GM08714 (cell line): ENCODE data around the gene ACTN2.

Experiments used
- H3K4me3 ChIP-seq: fragments of 200-500 bp; sonication (Bioruptor generic); 2 replicates; pipeline ENCODE4 v1.5.1; 2014; ENCODE audit warnings: mild to moderate bottlenecking, low read length, inconsistent platforms
- ZNF274 ChIP-seq: IDR thresholded peaks from 2 replicates; pipeline ENCODE4 v1.6.1; 2012; ENCODE audit warnings: mild to moderate bottlenecking, low read depth, low read length

ACTN2 gene

GRCh38 chr1:236677641-236678235 lies 8.6 kb upstream of the ACTN2 start:
- TF ChIP-seq ZNF274: no peak
- no peak overlapping the region for H3K4me3 ChIP-seq

GRCh38 chr1:236681219-236681618 lies 5.1 kb upstream of the ACTN2 start:
- TF ChIP-seq ZNF274: no peak

GRCh38 chr1:236685205-236685916 lies 938 bp upstream of the ACTN2 start:
- no peak overlapping the region for H3K4me3 ChIP-seq
- TF ChIP-seq ZNF274: no peak

More at GRCh38 chr1:236681219-236681618, 5.1 kb upstream of the ACTN2 start:
- no peak overlapping the region for H3K4me3 ChIP-seq

- TF ChIP-seq ZNF274: no peak
- peak overlapping the region; percentile 57; the same call in 1 of the 2 replicates for H3K4me3 ChIP-seq
These were observed 489 bp downstream of the ACTN2 start for GRCh38 chr1:236686815-236687160.

GRCh38 chr1:236687273-236687672 lies 974 bp downstream of the ACTN2 start:
- no peak overlapping the region for H3K4me3 ChIP-seq
- no peak for TF ChIP-seq ZNF274

- no peak overlapping the region for H3K4me3 ChIP-seq
- TF ChIP-seq ZNF274: no peak
These were observed 2.4 kb downstream of the ACTN2 start for GRCh38 chr1:236688705-236689104.

- H3K4me3 ChIP-seq: no peak overlapping the region
- no peak for TF ChIP-seq ZNF274
These were observed 3.6 kb downstream of the ACTN2 start for GRCh38 chr1:236689713-236690569.

- TF ChIP-seq ZNF274: no peak
- no peak overlapping the region for H3K4me3 ChIP-seq
These were observed 5.0 kb downstream of the ACTN2 start for GRCh38 chr1:236691348-236691747.

- H3K4me3 ChIP-seq: no peak overlapping the region
- no peak for TF ChIP-seq ZNF274
These were observed 5.8 kb downstream of the ACTN2 start for GRCh38 chr1:236692128-236692527.

GRCh38 chr1:236692742-236693141 lies 6.4 kb downstream of the ACTN2 start:
- no peak for TF ChIP-seq ZNF274
- no peak overlapping the region for H3K4me3 ChIP-seq

- no peak overlapping the region for H3K4me3 ChIP-seq
- TF ChIP-seq ZNF274: no peak
These were observed 13.1 kb downstream of the ACTN2 start for GRCh38 chr1:236699366-236699765.

GRCh38 chr1:236700903-236701302 lies 14.6 kb downstream of the ACTN2 start:
- TF ChIP-seq ZNF274: no peak
- H3K4me3 ChIP-seq: no peak overlapping the region

- no peak overlapping the region for H3K4me3 ChIP-seq
- no peak for TF ChIP-seq ZNF274
These were observed 15.5 kb downstream of the ACTN2 start for GRCh38 chr1:236701782-236702181.

GRCh38 chr1:236702791-236703394 lies 16.6 kb downstream of the ACTN2 start:
- H3K4me3 ChIP-seq: no peak overlapping the region
- TF ChIP-seq ZNF274: no peak
